Kidney epithelial cell (primary cell): ENCODE measurements around the gene SEMA6A. TPM values are rescaled to one million over a fixed set of nuclear protein-coding genes. Genes with fewer than 3 reads are reported as not detected.

ENCODE experiments used
- DNase-seq: peaks from one replicate; pipeline ENCODE4 v3.0.0-alpha.2; 2010; ENCODE audit warnings: low read depth
- H3K27me3 ChIP-seq: 2 replicates; pipeline ENCODE4 v1.6.0; 2011; ENCODE audit warnings: low read length; ENCODE audit not compliant: control insufficient read depth, insufficient read depth
- H3K36me3 ChIP-seq: 2 replicates; pipeline ENCODE4 v1.5.1; 2011; ENCODE audit warnings: low read length; ENCODE audit not compliant: control insufficient read depth, insufficient read depth
- H3K4me3 ChIP-seq: 2 replicates; pipeline ENCODE4 v1.5.1; 2011; ENCODE audit warnings: low read depth, mild to moderate bottlenecking, control low read depth, low read length
- total RNA-seq: library from RNA; depleted of rRNA; stranded (reverse); fragments of >200 nt; gene quantifications from 2 replicates; pipeline ENCODE4 v1.2.3, GENCODE V29; 2015
- TF ChIP-seq, protein P1 (sequence below): IDR thresholded peaks from 2 replicates; pipeline ENCODE4 v1.5.1; 2011; ENCODE audit warnings: mild to moderate bottlenecking, moderate library complexity, low read length, control low read depth, inconsistent platforms; ENCODE audit not compliant: insufficient read depth, poor library complexity, severe bottlenecking

The SEMA6A gene
- total RNA-seq, 1 donor from 2014 or later: 6.3 TPM

DNA sequence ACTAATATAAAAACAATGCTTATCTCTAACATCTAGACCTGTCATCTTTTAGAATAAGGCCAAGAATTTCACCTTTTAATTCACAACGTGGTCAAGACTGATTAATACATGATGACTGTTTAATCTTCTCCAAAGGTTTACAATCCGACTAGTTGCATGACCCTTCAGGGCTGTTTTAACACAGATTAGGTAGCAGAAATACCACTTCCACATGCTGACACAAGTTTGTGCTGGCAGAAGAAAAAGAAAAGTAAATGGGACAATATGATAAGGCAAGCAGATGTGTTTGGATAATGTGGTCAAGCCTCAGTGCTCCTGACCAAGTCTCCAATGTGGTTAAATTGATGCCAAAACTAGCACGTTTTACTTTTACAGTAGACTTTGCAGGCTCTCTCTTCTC is 31.1 kb downstream of the SEMA6A start:
- H3K27me3 ChIP-seq: no peaks in the 10 kb centered on the region
- TF ChIP-seq, protein P1, sequence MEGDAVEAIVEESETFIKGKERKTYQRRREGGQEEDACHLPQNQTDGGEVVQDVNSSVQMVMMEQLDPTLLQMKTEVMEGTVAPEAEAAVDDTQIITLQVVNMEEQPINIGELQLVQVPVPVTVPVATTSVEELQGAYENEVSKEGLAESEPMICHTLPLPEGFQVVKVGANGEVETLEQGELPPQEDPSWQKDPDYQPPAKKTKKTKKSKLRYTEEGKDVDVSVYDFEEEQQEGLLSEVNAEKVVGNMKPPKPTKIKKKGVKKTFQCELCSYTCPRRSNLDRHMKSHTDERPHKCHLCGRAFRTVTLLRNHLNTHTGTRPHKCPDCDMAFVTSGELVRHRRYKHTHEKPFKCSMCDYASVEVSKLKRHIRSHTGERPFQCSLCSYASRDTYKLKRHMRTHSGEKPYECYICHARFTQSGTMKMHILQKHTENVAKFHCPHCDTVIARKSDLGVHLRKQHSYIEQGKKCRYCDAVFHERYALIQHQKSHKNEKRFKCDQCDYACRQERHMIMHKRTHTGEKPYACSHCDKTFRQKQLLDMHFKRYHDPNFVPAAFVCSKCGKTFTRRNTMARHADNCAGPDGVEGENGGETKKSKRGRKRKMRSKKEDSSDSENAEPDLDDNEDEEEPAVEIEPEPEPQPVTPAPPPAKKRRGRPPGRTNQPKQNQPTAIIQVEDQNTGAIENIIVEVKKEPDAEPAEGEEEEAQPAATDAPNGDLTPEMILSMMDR: no peak
- DNase-seq: no peak
- H3K4me3 ChIP-seq: no peak overlapping the region
- no peaks in the 10 kb centered on the region for H3K36me3 ChIP-seq

DNA sequence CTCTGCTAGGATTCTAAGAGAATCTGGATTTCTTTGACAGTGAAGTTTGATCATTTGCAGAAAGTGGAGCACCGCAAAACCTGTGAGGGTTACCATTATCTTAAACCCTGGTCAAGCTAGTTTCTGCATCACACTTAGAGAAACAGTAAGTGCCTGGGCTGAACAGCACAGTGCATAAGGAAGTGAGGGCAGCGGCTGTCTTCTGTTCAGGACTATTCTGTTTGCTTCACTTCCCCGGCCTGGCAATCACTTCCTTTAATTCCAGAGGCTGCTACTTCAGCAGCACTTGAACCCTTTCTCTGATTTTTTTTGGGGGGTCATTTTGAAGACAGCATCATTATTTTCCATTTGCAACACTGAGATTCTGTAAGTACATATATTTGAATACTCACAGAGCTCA is 32.0 kb downstream of the SEMA6A start:
- Histone ChIP-seq H3K27me3 (no peaks in the 10 kb centered on the region), H3K4me3 (no peak overlapping the region), H3K36me3 (no peaks in the 10 kb centered on the region)
- DNase-seq: no peak
- TF ChIP-seq, protein P1: no peak

DNA sequence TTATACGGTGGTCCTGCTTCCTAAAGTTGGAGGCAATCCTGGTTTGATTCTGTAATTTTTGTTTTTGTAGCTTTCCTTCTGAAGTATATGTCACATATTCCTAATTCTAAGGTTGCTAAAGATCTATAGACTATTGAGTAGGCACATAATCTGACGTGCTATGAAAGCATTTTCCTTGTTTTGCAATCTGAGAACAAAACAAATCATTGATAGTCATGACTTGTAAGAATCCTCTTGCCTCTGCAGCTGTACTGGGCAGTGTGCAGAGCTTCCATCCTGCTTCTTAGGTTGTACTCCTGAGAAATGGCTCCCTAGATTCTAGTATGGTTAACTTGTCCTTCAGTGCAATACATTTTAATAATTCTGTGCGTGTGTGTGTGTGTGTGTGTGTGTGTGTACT is 35.4 kb downstream of the SEMA6A start:
- Histone ChIP-seq H3K27me3 (no peaks in the 10 kb centered on the region), H3K4me3 (no peak overlapping the region), H3K36me3 (no peaks in the 10 kb centered on the region)
- TF ChIP-seq, protein P1: no peak
- no peak for DNase-seq

DNA sequence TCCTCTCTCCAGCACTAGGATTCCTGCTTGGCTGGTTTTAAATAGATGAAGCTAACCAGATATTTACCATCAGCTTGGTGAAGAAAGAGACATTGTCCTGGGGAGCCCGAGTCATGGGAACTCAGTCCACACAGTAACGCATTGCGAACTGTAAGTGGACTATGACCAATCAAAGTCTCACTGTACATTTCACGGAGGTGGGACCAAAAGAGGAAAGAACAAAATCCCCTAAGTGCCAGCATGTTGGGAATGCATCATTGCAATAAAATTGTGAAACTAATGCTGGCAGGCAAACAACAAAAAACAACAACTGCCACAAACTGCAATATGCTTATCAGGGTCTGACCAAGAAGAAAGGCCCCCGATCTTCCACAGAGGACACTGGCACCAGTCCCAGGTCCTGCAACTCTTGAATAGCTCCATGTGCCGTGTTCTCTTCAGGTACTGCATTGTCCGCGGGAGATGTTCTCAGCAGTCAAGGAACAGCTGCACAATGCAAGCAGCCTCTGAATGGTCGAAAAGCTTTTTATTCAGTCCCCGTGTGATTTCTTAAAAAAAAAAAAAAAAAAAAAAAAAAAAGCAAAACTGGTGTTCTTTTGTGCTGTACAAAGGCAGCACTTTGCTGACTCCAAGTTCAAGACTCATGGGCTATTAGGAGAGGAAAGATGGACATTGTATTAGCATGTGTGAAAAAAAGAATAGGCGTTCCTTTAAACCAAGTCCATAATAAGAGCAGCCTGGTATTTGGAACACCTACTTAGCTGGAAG is 38.1 kb downstream of the SEMA6A start:
- Histone ChIP-seq H3K4me3 (no peak overlapping the region), H3K27me3 (no peaks in the 10 kb centered on the region), H3K36me3 (no peaks in the 10 kb centered on the region)
- DNase-seq: no peak
- TF ChIP-seq, protein P1: no peak

DNA sequence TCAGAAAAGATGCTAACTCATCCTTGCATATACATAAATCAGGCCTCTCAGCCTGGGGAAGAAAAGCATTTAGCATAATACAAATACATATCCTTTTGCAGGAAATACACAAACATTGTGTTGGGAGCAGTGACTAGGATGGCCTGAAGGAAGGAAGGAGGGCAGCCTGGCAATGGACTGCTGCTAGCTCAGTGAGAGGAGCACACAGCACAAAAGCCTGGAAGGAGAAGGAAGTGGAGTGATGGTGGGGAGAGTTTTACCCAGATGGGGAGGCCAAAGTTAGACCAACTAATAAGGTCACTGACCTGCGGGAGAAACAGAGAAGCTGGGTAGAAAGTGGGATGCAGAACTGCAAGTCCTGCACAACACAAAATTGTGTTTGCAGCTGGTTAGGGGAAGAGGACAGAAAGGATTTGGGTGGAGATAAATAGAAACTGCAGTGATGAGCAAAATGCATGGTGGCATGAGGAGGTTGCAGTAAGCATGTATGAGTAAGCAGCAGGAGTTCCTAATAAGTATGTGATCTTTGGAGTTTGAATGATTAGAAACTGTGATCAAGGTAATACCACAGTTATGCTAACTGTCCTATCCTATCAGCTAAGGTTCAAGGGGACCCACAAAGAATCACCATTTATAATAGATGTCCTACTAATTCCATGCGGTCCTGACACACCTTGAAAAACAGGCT is 39.5 kb downstream of the SEMA6A start:
- DNase-seq: no peak
- H3K27me3 ChIP-seq: no peaks in the 10 kb centered on the region
- no peak overlapping the region for H3K4me3 ChIP-seq
- TF ChIP-seq, protein P1: no peak
- H3K36me3 ChIP-seq: no peaks in the 10 kb centered on the region
